HG03442 (cell line): ENCODE measurements around the gene LSR.
"Not testable (repeated sequence)": the region's sequence is repeated elsewhere in the genome, so short reads cannot be mapped to it uniquely, and the experiment has no call there.

Experiments
- ATAC-seq: cut with Tn5 transposase; IDR thresholded peaks from one replicate; pipeline ENCODE4 v1.9.1; 2021; ENCODE audit warnings: mild to moderate bottlenecking, moderate library complexity; ENCODE audit not compliant: unreplicated experiment

The LSR gene

DNA sequence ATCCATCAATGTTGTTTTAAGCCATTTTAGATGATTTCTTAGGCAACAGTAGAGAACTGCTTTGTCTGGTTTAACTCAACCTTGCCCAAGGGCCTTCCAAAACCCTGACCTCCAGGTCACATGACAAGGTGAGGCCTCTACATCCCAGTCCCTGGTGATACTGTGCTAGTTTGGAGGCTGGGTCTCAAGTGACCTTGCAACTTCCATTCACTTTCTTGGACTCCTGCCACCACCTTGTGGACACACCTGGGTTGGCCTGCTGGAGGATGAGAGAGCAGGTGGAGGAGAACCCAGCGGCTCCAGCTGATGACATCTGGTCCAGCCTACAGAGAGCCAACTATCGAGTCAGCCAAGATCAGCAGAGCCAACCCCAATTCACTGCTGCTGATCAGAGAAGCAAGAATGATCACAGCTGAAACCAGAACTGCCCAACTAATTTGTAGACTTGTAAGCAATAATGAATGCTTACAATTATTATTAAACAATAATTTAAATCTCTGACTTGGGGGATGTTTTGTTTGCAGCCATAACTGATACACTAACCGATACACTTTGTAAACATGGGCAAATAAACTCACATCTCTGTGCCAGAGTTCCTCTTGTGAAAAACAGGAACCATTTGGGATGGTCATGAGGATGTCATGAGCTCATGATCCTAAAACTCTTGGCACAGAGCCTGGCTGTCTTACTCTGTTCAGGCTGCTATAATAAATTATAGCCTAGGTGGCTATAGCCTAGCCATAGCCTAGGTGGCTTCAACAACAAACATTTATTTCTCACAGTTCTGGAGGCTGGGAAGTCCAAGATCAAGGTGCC, 31.8 kb upstream of the LSR start:
- ATAC-seq = no peak

DNA sequence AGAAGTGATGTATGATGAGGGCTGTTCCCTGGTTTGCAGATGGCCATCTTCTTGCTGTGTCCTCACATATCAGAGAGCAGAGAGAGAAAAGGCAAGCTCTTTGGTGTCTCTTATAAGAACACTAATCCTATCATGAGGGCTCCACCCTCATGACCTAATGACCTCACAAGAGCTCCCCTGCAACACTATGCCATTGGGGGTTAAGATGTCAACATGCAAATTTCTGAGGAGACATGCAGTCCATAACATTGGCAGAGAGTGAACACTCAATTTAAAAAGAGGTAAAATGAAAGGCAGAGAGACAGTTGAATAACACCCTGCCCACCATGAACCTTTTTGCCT, 31.2 kb upstream of the LSR start:
- ATAC-seq = no peak

DNA sequence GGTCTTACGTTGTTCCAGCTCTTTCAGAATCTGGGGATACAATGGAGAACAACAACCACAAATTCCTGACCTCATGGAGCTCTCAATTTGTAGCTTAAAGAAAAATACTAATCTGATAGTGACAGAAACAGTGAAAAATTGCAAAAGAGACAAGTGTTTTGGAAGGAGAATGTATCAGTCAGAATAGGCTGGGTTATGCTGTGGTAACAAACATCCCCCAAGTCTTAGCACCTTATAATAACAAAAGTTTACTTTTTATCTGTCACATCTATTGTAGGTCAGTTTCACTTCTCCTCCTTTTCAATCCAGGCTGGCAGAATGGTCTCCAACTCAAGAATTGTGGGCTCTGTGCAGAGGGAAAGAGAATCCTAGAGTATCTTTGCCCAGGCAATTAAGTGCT, 29.8 kb upstream of the LSR start:
- ATAC-seq = no peak

DNA sequence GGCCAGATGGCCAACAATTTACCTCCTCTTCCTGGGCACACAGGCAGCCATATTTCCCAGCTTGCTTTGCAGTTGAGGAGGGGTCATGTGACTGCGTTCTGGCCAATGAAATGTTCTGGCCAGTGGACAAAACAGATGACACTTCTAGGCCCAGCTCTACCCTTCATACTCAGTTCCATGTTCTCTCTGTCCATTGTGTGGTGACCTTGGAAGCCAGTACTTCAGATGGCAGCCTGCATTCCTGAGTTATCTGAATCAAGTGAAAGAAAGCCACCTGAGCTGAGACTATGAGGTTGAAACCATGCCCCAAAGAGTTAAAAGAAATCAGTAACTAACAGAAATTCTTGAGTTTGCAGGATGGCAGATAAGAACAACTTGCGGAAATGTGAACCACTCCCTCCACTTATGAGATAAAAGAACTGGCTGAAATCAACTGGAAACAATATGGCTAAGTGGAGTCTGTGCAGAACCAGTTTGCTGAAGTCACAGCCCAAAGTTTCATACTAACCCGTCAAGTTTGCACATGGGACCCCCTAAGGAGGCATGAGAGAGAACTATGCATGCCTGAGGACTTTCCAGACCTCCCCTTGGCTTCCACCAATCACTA, 28.4 kb upstream of the LSR start:
- ATAC-seq = no peak

DNA sequence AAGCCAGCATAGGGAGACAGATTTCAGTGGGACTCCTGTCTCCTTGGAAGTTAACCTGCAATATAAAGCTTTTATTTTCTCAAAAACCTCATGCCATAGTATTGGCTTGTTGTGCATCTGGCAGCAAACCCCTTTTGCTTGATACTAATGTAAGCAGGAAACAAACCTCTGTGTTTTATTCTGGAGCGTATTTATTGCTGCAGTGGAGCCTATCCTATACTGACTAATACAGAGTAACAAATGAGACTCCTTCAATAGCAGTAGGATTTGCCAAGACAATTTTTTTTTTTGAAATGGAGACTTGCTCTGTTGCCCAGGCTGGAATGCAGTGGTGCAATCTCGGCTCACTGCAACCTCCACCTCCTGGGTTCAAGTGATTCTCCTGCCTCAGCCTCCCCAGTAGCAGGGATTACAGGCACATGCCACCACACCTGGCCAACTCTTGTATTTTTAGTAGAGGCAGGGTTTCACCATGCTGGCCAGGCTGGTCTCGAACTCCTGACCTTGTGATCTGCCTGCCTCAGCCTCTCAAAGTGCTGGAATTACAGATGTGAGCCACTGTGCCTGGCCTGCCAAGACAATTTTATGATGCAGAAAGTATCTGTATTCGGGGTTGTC, 27.7 kb upstream of the LSR start:
- ATAC-seq = not testable (repeated sequence)

DNA sequence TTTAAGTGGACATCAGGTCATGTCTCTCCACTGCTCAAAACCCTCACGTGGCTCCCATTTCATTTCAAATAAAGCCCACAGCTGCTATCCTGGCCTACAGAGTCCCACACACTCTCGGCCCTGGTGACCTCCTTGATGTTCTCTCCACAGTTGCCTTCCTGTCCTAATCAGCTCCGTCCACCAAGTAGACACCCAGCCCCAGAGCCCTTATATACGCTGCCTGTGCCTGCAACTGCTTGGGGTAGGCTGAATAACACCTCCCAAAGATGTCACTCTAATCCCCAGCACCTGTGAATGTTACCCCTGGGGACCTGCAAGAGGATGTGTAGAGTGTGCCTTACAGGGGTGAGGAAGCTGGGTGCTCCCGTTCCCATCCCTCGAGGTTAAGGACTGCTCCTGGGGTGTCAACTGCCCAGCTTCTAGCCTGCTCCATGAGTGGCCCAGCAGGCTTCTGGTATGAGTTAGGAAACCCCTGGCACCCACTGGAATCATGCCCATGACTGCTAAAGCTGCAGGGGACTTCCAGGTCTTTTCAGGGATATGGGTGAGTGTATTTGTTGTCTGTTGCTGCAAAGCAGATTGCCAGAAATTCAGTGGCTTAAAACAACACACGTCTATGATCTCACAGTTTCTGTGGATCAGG, 26.3 kb upstream of the LSR start:
- no peak for ATAC-seq

DNA sequence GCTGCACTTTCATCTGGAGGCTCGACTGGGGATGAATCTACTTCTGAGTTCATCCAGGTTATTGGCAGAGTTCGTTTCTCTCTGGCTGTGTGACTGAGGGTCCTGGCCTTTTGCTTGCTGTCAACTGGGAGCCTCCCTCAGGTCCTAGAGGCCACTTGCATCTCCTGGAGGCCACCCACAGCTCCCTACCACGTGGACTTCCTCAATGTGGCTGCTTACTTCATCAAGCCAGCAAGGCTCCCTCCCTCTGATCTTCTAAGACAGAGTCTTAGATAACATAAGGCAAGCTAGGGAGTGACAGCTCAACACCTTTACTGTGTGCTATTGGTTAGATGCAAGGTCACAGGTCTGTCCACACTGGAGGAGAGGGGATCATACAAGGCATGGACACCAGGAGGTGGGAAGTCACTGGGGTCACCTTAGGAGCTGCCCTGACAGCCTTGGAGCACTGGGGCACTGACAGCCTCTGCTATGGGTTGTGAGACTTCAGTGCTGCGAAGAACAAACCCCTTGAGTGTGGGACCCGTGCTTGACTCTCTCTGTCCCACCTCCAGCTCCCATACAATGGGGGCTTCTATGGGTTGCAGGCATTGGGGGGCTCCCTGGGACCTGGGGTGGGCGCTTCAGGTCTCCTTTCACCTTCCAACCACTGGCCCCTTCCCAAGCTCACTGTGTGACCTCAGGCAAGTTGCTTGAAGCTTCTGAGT, 25.6 kb upstream of the LSR start:
- ATAC-seq = no peak

DNA sequence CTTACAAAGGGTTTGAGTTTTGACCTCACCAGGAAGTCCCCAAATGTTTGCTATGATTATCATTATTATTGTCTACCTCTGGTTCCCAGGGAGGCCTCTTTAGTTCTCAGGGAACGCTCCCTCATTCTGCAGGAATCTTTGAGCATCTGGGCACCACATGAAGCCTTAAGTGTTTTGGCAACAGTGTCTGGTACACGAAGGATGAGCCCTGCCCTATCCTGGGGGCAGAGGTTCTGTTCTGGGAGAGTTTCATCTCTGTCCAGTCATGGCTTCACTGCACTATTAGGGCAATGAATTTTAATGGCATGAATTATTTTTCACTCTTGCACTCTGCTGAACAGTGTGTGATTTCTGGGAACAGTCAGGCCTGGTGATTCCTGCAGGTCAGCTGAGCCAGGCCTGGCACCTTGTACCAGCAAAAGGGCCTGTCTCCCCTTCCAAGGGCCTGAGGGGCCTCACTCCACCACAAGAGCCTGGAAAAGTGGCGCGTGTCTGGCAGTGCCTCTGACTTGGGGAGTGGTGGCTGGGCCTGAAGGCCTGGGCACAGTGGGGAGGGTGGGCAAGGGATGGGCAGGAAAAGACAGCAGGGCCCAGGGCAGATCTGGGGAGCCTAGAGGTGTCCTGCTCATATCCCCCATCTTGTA, 24.8 kb upstream of the LSR start:
- no peak for ATAC-seq

DNA sequence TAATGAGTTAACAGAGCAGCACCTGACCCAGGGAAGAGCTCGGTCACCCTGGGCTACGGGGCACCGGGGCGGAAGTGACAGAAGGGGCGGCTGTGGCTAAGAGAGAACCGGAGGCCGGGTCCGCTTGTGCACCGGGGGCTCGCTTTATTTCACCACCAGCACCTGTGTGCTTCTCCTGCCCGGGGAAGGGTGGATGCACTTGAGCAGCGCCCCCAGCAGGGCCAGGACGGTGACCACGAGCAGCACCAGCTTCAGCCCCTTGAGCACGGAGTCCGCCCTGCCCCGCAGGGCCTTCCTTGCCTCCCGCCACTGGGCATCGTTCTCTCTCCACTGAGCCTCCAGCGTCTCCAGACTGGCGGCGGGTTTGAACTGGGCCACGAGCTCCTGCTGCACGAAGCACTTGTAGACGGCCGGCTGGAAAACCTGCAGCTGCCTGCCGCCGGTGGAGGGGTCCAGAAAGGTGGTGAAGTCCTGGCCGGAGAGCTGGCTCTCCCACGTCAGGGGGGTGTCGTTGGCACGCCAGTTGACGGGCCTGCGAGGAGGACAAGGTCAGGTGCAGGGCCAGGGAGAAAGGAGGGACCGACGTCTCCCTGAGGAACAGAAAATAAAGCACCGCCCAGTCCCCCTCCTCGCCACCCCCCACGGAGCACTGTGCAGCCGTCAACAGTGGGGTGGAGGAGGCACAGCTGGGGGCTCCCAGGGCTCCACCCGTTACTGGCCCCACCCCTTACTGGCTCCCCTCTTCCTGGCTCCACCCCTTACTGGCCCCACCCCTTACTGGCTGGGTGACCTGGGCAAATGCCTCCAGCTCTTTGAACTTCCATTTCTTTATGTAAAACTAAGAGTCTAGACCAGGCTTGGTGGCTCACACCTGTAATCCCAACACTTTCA, 23.9 kb upstream of the LSR start:
- no peak for ATAC-seq

DNA sequence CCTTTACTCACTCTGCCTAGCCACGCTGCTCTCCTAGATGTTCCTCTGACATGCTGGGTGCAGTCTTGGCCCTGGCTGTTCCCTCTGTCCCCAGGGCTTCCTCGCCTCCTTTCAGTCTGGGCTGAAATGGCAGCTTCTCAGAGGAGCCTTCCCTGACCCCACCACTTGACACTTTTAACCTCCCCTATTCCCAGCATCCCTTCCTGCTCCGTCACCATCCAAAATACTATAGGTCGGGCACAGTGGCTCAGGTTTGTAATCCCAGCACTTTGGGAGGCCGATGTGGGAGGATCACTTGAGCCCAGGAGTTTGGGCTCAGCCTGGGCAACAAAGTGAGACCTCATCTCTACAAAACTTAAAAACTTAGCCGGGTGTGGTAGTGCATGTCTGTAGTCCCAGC, 22.9 kb upstream of the LSR start:
- no peak for ATAC-seq

DNA sequence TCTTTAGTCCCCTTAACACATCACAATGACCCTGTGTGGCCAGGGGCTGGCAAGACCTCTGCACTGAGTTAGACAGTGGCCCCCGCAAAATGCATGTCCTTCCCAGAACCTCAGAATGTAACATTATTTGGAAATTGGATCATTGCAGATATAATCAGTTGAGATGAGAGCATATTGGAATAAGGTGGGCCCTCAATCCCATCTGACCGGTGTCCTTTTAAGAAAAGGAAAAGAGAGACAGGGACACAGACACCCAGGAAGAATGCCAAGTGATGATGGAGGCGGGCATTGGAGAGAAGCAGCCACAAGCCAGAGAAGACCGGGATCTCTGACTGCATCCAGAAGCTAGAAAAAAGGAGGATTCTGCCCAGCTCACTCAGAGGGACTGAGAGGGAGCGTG, 22.1 kb upstream of the LSR start:
- no peak for ATAC-seq

DNA sequence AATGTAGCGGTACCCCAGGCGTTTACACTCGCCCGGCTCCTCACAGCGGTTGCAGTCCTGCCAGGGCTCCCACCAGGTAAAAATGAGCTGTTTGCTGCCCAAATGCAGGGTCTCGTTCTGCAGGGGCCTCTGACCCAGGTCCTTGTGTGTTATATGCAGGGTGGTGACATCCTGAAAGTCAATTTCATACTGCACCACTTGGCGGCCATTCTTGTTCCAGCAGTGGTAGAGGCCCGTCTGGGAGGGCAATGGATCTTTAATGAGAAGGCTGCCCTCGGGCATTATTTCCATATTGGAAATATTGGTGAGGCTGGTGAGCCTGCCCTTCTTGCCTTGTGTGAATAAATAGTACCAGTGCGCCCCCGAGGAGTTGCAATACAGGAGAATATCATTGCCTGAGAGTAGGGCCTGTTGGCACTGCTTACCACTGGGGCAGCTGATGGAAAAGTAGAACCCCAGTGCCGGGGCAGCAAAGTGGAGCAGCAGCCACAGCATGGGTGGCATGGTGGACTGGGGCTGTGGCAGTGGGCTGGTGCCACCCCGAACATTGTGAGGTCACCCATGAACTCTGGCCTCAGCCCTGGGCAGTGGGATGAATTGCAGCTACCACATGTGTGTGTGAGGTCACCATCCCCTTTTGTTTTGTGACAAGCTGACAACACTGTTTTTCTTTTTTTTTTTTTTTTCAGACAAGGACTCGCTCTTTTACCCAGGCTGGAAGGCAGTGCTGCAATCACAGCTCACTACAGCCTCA, 20.4 kb upstream of the LSR start, which contains the start of gene FAM187B:
TSS of gene FAM187B (minus strand) at position 563 of the 754 bp plus-strand sequence. CDS start at position 504, 59 bp downstream.
- ATAC-seq = no peak

DNA sequence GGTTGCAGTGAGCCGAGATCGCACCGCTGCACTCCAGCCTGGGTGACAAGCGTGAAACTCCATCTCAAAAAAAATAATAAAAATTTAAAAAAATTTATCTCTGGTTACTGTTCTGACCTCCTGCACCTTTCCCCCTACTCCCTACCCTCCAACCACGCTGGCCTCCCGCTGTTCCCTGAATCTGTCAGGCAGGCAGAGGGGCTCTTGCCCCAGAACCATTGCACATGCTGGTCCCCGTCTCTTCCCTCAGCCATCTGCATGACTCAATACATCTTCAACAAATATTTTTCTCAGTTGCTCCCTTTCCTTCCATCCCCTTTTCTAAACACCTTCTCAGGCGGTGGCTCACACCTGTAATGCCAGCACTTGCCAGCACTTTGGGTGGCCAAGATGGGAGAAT, 19.2 kb upstream of the LSR start:
- ATAC-seq = no peak

DNA sequence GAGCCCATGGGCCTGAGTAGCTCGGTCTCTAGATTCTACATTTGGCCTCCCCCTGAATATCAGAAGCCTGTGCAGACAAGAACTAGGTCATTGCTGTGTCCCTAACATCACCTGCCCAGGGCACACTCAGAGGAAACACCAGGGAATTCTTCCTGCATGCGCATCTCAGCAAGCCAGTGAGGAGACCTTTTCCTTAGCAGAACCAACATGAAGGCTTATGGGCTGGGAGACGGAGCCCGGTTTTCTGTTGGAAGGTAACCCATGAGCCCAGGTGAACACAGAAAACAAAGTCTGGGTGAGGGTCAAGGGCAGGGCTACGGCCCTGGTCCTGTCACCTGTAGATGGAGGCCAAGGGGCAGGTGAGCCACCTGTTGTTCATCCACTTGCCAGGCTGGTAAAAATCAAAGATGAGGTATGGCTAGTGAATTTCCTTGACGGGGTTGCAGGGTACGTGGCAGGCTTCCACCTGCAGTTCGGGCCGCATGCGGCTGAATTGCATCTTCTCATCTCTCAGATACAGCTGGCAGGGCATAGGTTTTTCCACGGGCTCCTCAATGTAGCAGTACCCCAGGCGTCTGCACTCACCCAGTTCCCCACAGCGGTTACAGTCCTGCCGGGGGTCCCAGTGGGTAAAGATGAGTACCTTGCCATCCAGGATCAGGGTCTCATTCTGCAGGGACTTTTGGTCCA, 16.7 kb upstream of the LSR start:
- ATAC-seq = no peak

DNA sequence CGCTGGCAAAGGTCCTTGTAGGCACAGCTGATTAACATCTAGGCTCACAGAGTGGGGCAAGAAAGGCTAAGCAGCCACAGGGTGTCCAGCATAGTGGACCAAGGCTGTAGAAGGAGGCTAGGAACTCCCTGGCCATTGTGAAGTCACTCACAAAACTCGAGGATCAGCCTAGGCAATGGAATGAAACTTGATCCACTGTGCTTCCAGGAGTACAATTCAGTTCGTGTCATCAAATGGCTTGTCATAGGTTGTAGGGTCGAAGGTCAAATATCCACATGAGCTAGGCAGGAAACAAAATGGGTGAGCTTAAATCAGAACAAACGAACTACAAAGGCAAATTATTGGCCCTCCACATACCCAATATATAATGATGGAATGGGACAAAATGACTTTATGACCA, 15.9 kb upstream of the LSR start:
- no peak for ATAC-seq

DNA sequence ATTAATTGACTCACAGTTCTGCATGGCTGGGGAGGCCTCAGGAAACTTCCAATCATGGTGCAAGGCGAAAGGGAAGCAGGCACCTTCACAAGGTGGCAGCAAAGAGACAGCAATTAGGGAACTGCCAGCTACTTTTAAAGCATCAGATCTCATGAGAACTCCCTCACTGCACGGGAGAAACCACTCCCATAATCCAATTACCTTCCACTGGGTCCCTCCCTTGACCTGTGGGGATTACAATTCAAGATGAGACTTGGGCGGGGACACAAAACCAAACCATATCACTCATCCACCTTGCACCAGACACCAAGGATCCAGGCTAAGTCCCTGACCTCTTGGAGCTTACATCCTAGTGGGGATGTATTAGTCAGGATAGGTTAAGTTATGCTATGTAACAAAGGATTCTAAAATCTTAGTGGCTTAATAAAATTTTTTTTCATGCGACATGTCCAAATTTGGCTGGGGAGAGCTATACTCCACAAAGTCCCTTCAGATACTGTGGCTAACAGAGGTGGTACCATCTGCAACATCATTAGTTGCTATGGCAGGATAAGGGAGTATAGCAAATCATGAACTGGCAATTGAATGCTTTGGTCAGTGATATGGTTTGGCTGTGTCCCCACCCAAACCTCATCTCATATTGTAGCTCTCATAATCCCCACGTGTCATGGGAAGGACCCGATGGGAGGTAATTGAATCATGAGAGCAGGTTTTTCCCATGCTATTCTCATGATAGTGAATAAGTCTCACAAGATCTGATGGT, 12.0 kb upstream of the LSR start:
- ATAC-seq = no peak

DNA sequence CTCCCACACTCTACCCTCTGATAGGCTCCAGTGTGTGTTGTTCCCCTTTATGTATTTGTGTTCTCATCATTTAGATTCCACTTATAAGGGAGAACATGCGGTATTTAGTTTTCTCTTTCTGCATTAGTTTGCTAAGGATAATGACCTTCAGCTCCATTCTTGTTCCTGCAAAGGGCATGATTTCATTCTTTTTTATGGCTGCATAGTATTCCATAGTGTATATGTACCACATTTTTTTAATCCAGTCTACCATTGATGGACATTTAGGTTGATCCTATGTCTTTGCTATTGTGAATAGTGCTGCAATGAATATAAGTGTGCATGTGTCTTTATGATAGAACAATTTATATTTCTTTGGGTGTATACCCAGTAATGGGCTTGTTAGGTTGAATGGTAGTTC, 9.2 kb upstream of the LSR start:
- not testable (repeated sequence) for ATAC-seq

DNA sequence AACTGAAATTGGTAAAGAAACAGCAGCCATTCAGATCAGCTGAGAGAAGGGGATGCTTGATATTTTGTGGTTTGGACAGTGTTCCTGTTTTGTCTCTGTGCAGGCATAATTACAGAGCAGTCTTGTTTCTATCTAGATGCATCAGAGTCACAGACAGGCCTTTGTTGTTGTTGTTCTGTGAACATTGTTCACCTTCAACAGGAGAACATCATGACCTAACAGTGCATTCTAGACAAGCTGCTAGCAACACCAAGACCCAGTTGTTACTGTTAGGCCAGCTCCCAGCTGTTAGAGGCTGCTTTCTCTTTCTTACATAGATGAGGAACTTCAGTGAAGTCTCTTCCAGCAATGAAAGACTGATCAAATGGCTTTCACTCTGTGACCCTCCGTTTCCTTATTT, 8.5 kb upstream of the LSR start:
- ATAC-seq = no peak
